ENCODE data around the gene MINDY1.

DNA sequence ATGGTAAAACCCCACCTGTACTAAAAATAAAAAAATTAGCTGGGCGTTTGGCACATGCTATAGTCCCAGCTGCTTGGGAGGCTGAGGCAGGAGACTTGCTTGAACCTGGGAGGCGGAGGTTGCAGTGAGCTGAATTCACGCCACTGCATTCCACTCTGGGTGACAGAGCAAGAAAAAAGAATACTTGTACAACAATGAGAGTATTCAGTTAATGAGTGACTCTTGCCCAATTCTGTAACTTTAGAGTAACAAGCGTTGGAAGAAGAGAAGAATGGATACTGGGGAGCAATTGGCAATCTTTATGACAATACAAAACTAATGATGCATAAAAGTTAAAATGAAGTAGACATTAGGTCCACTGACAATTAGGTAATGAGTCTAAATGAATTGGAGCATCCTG is 14.1 kb downstream of the MINDY1 start:
- no peak for TF ChIP-seq POLR2AphosphoS5 (IDR thresholded peaks at IDR 0.05; ENCODE audit: low read depth, low read length)
- no peak for TF ChIP-seq POLR2A (IDR thresholded peaks at IDR 0.05; ENCODE audit: low read depth, low read length)
- TF ChIP-seq TAF1 (IDR thresholded peaks at IDR 0.05; ENCODE audit: borderline replicate concordance, low read depth, low read length) = no peak

Measured in GM12892 (cell line).